ENCODE measurements around the gene HAGHL.

Gene HAGHL, protein sequence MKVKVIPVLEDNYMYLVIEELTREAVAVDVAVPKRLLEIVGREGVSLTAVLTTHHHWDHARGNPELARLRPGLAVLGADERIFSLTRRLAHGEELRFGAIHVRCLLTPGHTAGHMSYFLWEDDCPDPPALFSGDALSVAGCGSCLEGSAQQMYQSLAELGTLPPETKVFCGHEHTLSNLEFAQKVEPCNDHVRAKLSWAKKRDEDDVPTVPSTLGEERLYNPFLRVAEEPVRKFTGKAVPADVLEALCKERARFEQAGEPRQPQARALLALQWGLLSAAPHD

DNA sequence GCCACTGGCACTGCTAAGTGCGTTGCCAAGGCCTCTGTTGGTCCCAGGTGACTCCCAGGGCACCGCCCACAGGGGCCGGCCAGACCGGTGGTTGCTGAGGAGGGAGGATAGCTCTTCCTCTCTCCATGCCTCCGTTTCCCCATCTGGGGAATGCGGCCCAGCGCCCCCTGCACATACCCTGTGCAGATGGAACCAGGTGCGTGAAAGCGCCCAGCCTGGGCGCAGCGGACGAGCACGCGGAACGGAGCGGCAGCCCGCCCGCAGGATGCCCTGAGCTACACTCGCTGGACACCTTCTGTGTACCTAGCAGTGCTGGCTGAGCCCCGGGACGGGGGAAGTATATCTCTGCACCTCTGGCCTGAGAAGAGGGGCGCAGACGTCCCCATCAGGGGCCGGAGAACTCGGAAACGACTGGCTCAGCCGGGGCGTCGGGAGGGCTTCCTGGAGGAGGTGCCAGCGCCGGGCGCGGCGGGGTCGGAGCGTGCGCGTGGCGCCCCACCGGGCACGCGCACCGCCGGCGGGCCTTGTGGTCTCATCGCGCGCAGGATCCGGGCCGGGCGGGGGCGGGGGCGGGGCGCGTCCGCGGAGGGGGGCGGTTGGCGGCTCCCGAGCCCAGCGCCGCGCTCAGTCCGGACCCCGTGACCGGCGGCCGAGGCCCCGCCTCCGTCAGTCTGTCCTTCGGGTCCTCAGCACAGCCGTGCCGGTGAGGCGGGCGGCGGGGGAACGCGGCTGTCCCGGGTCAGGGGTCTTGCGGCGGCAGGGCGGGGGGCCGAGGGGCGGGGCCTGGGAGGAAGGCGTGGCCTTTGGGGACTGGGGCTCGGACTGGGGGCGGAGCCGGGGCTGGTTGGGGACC is at the start of gene HAGHL, which contains the start of gene CCDC78:
HAGHL (plus strand) TSS at position 669 of the 853 bp plus-strand sequence. CDS start 404 bp downstream, outside the sequence.
CCDC78 (minus strand) TSS at position 6 of the 853 bp plus-strand sequence. CDS start 76 bp downstream, outside the sequence.
- TF ChIP-seq, protein P1, sequence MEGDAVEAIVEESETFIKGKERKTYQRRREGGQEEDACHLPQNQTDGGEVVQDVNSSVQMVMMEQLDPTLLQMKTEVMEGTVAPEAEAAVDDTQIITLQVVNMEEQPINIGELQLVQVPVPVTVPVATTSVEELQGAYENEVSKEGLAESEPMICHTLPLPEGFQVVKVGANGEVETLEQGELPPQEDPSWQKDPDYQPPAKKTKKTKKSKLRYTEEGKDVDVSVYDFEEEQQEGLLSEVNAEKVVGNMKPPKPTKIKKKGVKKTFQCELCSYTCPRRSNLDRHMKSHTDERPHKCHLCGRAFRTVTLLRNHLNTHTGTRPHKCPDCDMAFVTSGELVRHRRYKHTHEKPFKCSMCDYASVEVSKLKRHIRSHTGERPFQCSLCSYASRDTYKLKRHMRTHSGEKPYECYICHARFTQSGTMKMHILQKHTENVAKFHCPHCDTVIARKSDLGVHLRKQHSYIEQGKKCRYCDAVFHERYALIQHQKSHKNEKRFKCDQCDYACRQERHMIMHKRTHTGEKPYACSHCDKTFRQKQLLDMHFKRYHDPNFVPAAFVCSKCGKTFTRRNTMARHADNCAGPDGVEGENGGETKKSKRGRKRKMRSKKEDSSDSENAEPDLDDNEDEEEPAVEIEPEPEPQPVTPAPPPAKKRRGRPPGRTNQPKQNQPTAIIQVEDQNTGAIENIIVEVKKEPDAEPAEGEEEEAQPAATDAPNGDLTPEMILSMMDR (conservative IDR thresholded peaks at IDR 0.05; ENCODE audit: control insufficient read depth, insufficient read depth, low read depth, low read length) = no peak
- peak; percentile 32 for DNase-seq (ENCODE audit: low read depth)
- H3K4me3 ChIP-seq (ENCODE audit: control insufficient read depth, low read depth, low read length) = peak within 1 kb of the TSS; percentile 47

DNA sequence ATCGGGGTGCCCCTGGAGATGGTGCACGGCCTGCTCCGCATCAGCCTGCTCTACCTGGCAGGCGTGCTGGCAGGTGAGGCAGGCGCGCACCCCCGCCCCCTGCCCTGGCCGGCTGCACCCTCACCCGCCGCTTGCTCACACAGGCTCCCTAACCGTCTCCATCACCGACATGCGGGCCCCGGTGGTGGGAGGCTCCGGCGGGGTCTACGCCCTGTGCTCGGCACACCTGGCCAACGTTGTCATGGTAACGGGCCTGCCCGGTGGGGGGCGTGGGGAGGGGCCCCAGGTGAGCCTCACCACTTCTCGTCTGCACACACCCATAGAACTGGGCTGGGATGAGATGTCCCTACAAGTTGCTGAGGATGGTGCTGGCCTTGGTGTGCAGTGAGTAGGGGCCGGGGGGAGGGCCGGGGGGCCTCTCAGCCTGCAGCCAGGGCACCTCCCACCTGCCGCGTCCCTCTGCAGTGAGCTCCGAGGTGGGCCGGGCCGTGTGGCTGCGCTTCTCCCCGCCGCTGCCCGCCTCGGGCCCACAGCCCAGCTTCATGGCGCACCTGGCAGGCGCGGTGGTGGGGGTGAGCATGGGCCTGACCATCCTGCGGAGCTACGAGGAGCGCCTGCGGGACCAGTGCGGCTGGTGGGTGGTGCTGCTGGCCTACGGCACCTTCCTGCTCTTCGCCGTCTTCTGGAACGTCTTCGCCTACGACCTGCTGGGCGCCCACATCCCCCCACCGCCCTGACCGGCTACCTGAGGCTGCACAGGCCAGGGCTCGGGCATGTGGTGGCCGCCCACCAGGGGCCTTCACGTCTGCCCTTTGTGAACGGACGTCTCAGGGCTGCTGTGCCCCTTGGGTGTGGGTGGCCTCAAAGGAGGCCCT is 49.4 kb upstream of the HAGHL start:
- TF ChIP-seq, protein P1 (conservative IDR thresholded peaks at IDR 0.05; ENCODE audit: control insufficient read depth, insufficient read depth, low read depth, low read length) = no peak
- H3K4me3 ChIP-seq (ENCODE audit: control insufficient read depth, low read depth, low read length) = no peak overlapping the region
- no peak for DNase-seq (ENCODE audit: low read depth)

DNA sequence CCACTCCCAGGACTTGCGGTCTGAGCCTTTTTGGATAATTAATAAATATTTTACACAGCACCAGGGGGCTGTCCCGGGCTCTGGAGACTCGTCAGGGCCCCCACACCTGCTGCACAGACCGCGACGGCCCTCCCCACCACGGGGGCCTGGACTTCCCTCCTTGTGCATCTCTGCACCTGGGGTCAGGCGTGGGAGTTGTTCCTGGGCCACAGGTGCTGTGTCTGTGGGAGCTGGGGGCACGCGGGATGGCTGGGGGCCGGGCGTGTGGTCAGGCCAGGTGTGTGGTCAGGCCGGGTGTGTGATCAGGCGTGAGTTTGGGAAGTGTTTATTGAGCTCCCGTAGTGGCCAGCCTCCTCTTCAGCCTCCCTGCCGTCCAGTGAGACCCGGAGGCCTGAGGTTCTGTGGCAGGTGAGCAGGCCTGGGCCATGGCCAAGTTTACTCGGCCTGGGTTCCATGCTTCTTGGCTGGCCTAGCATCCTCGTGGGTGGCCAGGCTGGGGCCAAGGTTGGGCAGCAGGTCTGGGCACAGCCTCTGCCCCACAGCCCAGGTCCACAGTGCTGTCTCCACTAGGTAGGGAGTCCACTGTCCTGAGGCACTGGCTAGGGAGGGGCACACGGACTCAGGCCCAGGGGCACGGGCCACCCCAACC is 48.6 kb upstream of the HAGHL start:
- H3K4me3 ChIP-seq (ENCODE audit: control insufficient read depth, low read depth, low read length) = no peak overlapping the region
- DNase-seq (ENCODE audit: low read depth) = no peak
- TF ChIP-seq, protein P1 (conservative IDR thresholded peaks at IDR 0.05; ENCODE audit: control insufficient read depth, insufficient read depth, low read depth, low read length) = no peak

DNA sequence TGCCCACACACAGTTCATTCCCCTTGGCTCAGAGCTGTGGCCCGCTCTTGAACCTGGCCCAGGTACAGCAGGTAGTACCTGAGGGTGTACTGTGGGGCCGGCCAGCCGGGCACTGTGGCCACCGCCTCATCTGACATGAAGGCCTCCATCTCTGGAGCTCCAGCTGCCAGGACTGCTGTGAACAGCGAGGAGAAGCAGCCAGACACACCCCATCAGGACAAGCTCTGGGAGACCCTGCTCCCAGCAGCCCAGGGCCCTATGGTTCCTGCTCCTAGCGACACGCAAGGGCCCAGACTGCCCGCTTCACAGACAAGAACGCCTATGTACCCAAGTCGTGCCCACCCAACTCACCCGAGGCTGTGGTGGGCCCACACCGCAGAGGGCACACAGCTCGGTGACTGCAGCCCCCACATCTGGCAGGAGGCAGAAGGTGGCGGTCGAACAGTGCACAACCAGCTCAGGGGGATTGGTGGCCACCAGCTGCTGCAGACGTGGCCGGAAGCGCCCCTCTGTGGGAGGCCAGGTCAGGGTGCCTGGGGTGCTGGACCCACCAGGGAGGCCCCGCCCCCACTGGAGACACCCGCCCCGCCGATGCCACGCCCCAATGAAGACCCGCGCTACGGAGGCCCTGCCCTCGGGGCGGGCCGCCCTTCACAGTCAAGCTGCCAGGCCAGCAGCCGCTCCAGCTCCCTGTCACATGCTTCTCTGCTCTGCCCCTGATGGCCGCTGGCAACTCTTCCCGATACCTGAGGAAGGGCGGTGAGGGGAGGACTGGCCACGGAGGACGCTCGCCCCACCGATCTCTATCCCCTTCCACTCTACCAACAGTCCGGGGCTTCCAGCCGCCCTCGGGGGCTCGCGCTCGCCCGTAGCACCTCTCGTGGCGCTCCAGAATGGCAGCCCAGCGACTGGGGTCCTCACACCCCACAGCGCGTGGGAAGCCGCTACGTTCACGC is 47.8 kb upstream of the HAGHL start:
- peak overlapping the region; percentile 45 for H3K4me3 ChIP-seq (ENCODE audit: control insufficient read depth, low read depth, low read length)
- TF ChIP-seq, protein P1 (conservative IDR thresholded peaks at IDR 0.05; ENCODE audit: control insufficient read depth, insufficient read depth, low read depth, low read length) = no peak
- DNase-seq (ENCODE audit: low read depth) = peak; percentile 38

DNA sequence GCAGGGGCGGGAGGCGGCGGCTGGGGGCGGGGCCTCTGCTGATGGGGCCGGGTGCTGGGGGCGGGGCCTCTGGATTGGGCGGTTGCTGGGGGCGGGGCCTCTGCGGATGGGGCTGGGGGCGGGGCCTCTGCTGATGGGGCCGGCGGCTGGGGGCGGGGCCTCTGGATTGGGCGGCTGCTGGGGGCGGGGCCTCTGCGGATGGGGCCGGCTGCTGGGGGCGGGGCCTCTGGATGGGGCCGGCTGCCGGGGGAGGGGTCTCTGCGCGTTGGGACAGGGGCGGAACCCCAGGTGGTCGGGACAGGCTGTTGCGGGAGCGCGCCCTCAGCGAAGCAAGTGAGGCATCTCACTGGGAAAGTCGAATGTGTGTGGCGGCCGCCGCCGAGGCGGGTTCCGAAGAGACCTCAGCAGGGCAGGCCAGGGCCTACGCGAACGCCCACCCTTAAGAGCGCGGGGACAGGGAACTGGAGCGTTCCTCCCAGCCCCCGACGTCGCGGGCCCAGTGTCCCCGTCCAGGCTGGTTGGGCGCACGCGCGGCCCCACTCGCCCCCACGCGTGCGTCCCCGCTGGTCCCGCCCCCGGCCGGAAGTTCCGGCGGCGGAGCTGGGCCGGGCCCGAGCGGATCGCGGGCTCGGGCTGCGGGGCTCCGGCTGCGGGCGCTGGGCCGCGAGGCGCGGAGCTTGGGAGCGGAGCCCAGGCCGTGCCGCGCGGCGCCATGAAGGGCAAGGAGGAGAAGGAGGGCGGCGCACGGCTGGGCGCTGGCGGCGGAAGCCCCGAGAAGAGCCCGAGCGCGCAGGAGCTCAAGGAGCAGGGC is 46.9 kb upstream of the HAGHL start, which contains the start of gene STUB1:
STUB1 (plus strand) TSS at position 597 of the 811 bp plus-strand sequence; CDS start at position 713, 116 bp downstream.
- DNase-seq (ENCODE audit: low read depth) = peak; percentile 76
- TF ChIP-seq, protein P1 (conservative IDR thresholded peaks at IDR 0.05; ENCODE audit: control insufficient read depth, insufficient read depth, low read depth, low read length) = no peak
- peak within 1 kb of the TSS; percentile 77 for H3K4me3 ChIP-seq (ENCODE audit: control insufficient read depth, low read depth, low read length)
